Esophagus muscularis mucosa (tissue), 3 donors: ENCODE results near the gene USP4.

Source experiments
- CTCF ChIP-seq, 3 experiments: fragments of 200-600 bp in 2 of 3; fragments of 450-650 bp in 1 of 3; sonication (generic) in 2 of 3; IDR thresholded peaks; one replicate each; pipeline ENCODE4 v1.5.1; 2017 to 2019; ENCODE audit warnings: antibody characterized with exemption in 3 of 3, mild to moderate bottlenecking in 2 of 3, moderate library complexity in 1 of 3
- POLR2A ChIP-seq: fragments of 450-650 bp; IDR thresholded peaks from one replicate; pipeline ENCODE4 v1.6.1; 2017; ENCODE audit warnings: antibody characterized with exemption, moderate library complexity, mild to moderate bottlenecking, low read depth

- TF ChIP-seq CTCF (IDR thresholded peaks at IDR 0.05) = no peak
- no peak for TF ChIP-seq POLR2A
Measured at GRCh38 chr3:49387721-49388120, 47.9 kb upstream of the USP4 start.
